Measurements from ENCODE around the gene OXLD1. TPM values are rescaled to one million over a fixed set of nuclear protein-coding genes. Genes with fewer than 3 reads are reported as not detected.

OXLD1 gene
- total RNA-seq, 1 donor from 2014 or later = 24.7 TPM

GRCh38 chr17:81695211-81695610, 28.8 kb upstream of the OXLD1 start:
- DNase-seq = no peak
- Mint-ChIP-seq H3K36me3 (ENCODE audit: unreplicated experiment) (no peaks in the 10 kb centered on the region), H3K4me3 (ENCODE audit: unreplicated experiment) (no peak overlapping the region), H3K9me3 (ENCODE audit: unreplicated experiment) (peaks cover 16% of the 10 kb centered on the region), H3K27me3 (ENCODE audit: unreplicated experiment) (peaks cover 5% of the 10 kb centered on the region), H3K27ac (ENCODE audit: unreplicated experiment) (no peak overlapping the region), H3K4me1 (ENCODE audit: low read depth, unreplicated experiment) (no peaks in the 10 kb centered on the region)
- TF ChIP-seq, protein P1, sequence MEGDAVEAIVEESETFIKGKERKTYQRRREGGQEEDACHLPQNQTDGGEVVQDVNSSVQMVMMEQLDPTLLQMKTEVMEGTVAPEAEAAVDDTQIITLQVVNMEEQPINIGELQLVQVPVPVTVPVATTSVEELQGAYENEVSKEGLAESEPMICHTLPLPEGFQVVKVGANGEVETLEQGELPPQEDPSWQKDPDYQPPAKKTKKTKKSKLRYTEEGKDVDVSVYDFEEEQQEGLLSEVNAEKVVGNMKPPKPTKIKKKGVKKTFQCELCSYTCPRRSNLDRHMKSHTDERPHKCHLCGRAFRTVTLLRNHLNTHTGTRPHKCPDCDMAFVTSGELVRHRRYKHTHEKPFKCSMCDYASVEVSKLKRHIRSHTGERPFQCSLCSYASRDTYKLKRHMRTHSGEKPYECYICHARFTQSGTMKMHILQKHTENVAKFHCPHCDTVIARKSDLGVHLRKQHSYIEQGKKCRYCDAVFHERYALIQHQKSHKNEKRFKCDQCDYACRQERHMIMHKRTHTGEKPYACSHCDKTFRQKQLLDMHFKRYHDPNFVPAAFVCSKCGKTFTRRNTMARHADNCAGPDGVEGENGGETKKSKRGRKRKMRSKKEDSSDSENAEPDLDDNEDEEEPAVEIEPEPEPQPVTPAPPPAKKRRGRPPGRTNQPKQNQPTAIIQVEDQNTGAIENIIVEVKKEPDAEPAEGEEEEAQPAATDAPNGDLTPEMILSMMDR (IDR thresholded peaks at IDR 0.05; ENCODE audit: partially characterized antibody, unreplicated experiment) = no peak

DNA sequence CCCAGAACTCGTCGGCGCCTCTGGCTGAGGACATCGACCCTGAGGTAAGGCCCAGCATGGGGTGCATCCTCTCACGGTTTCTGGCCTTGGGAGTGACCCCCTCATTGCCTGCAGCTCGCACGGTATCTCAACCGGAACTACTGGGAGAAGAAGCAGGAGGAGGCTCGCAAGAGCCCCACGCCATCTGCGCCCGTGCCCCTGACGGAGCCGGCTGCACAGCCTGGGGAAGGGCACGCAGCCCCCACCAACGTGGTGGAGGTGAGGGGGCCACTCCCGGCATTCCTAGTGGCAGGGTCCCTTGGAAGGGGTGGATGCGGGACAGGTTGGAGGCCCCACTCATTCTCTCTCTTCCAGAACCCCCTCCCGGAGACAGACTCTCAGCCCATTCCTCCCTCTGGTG, 28.4 kb upstream of the OXLD1 start:
- TF ChIP-seq, protein P1 (IDR thresholded peaks at IDR 0.05; ENCODE audit: partially characterized antibody, unreplicated experiment) = no peak
- H3K9me3 Mint-ChIP-seq (ENCODE audit: unreplicated experiment) = peaks cover 17% of the 10 kb centered on the region
- H3K36me3 Mint-ChIP-seq (ENCODE audit: unreplicated experiment) = no peaks in the 10 kb centered on the region
- no peaks in the 10 kb centered on the region for H3K4me1 Mint-ChIP-seq (ENCODE audit: low read depth, unreplicated experiment)
- DNase-seq = no peak
- H3K27ac Mint-ChIP-seq (ENCODE audit: unreplicated experiment) = no peak overlapping the region
- peaks cover 5% of the 10 kb centered on the region for H3K27me3 Mint-ChIP-seq (ENCODE audit: unreplicated experiment)
- H3K4me3 Mint-ChIP-seq (ENCODE audit: unreplicated experiment) = no peak overlapping the region

- H3K4me1 Mint-ChIP-seq (ENCODE audit: low read depth, unreplicated experiment) = peaks cover 7% of the 10 kb centered on the region
Observed at GRCh38 chr17:81693509-81694210, 27.3 kb upstream of the OXLD1 start.

GRCh38 chr17:81691608-81692007, 25.2 kb upstream of the OXLD1 start:
- H3K4me1 Mint-ChIP-seq (ENCODE audit: low read depth, unreplicated experiment) = peaks cover 15% of the 10 kb centered on the region
- peaks cover 17% of the 10 kb centered on the region for H3K9me3 Mint-ChIP-seq (ENCODE audit: unreplicated experiment)
- H3K36me3 Mint-ChIP-seq (ENCODE audit: unreplicated experiment) = no peaks in the 10 kb centered on the region
- no peak overlapping the region for H3K4me3 Mint-ChIP-seq (ENCODE audit: unreplicated experiment)
- TF ChIP-seq, protein P1 (IDR thresholded peaks at IDR 0.05; ENCODE audit: partially characterized antibody, unreplicated experiment) = no peak
- no peak overlapping the region for H3K27ac Mint-ChIP-seq (ENCODE audit: unreplicated experiment)
- H3K27me3 Mint-ChIP-seq (ENCODE audit: unreplicated experiment) = no peaks in the 10 kb centered on the region
- no peak for DNase-seq

More at GRCh38 chr17:81693509-81694210, 27.3 kb upstream of the OXLD1 start:
- DNase-seq = no peak
- Mint-ChIP-seq H3K4me3 (ENCODE audit: unreplicated experiment) (no peak overlapping the region), H3K36me3 (ENCODE audit: unreplicated experiment) (no peaks in the 10 kb centered on the region), H3K27ac (ENCODE audit: unreplicated experiment) (no peak overlapping the region), H3K27me3 (ENCODE audit: unreplicated experiment) (peaks cover 5% of the 10 kb centered on the region), H3K9me3 (ENCODE audit: unreplicated experiment) (peaks cover 18% of the 10 kb centered on the region)
- TF ChIP-seq, protein P1 (IDR thresholded peaks at IDR 0.05; ENCODE audit: partially characterized antibody, unreplicated experiment) = no peak

DNA sequence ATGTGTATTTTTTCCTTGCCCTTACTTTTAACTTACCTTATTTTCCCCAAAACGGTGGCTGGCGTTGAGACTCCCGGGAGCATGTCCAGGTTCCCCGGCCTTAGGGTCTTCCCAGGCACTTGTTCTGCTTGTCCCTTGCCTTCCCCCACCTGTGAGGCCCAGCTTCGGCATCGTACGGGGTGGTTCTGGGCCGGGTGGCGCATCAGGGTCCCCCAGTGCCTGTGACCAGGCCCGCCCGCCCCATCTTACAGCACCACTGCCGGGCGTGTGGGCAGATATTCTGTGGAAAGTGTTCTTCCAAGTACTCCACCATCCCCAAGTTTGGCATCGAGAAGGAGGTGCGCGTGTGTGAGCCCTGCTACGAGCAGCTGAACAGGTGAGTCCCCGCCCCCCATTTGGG, 24.8 kb upstream of the OXLD1 start:
- no peak for DNase-seq
- TF ChIP-seq, protein P1 (IDR thresholded peaks at IDR 0.05; ENCODE audit: partially characterized antibody, unreplicated experiment) = no peak
- Mint-ChIP-seq H3K9me3 (ENCODE audit: unreplicated experiment) (peaks cover 17% of the 10 kb centered on the region), H3K27me3 (ENCODE audit: unreplicated experiment) (no peaks in the 10 kb centered on the region), H3K36me3 (ENCODE audit: unreplicated experiment) (no peaks in the 10 kb centered on the region), H3K4me3 (ENCODE audit: unreplicated experiment) (no peak overlapping the region), H3K27ac (ENCODE audit: unreplicated experiment) (peak overlapping the region; percentile 55), H3K4me1 (ENCODE audit: low read depth, unreplicated experiment) (peaks cover 15% of the 10 kb centered on the region)
